ENCODE data around the gene ANKMY1.

GRCh38 chr2:240522406-240522805 is 35.4 kb downstream of the ANKMY1 start:
- TF ChIP-seq CTCF (IDR thresholded peaks at IDR 0.05), result no peak
- no peak for TF ChIP-seq POLR2A (IDR thresholded peaks at IDR 0.05)
